Measurements from ENCODE around the gene SUN2. TPM values are rescaled to one million over a fixed set of nuclear protein-coding genes. Genes with fewer than 3 reads are reported as not detected.

The SUN2 gene
- total and polyA plus RNA-seq, 12 donors = 38.6 to 178 (median 97.2) TPM

GRCh38 chr22:38744981-38745380 is 10.8 kb downstream of the SUN2 start:
- Histone ChIP-seq H3K27me3 (no peaks in the 10 kb centered on the region), H3K36me3 (peaks cover 22 to 100% (median 95%) of the 10 kb centered on the region in 9 donors), H3K4me1 (peaks cover 0 to 9% (median 0%) of the 10 kb centered on the region in 9 donors), H3K9me3 (no peaks in the 10 kb centered on the region), H3K27ac (no peak overlapping the region), H3K4me3 (no peak overlapping the region)
- intact Hi-C loops (cut with DNase I) = no loop called here
- no peak for ATAC-seq
- TF ChIP-seq, protein P1, sequence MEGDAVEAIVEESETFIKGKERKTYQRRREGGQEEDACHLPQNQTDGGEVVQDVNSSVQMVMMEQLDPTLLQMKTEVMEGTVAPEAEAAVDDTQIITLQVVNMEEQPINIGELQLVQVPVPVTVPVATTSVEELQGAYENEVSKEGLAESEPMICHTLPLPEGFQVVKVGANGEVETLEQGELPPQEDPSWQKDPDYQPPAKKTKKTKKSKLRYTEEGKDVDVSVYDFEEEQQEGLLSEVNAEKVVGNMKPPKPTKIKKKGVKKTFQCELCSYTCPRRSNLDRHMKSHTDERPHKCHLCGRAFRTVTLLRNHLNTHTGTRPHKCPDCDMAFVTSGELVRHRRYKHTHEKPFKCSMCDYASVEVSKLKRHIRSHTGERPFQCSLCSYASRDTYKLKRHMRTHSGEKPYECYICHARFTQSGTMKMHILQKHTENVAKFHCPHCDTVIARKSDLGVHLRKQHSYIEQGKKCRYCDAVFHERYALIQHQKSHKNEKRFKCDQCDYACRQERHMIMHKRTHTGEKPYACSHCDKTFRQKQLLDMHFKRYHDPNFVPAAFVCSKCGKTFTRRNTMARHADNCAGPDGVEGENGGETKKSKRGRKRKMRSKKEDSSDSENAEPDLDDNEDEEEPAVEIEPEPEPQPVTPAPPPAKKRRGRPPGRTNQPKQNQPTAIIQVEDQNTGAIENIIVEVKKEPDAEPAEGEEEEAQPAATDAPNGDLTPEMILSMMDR (IDR thresholded peaks at IDR 0.05) = no peak
- 87 to 92% methylated on average over 6 of the region's 6 CpGs for WGBS, 2 donors
- DNase-seq = no peak

- H3K27me3 ChIP-seq = no peaks in the 10 kb centered on the region
- H3K4me3 ChIP-seq = no peak overlapping the region
- intact Hi-C loops (cut with DNase I) = no loop called here
- WGBS, 2 donors = 91 to 93% methylated on average over 25 of the region's 25 CpGs
- H3K4me1 ChIP-seq = peaks cover 0 to 26% (median 0%) of the 10 kb centered on the region in 9 donors
- DNase-seq (no peak), ATAC-seq (no peak)
- TF ChIP-seq, protein P1 (IDR thresholded peaks at IDR 0.05) = no peak
- no peaks in the 10 kb centered on the region for H3K9me3 ChIP-seq
- no peak overlapping the region for H3K27ac ChIP-seq
- H3K36me3 ChIP-seq = peaks cover 33 to 100% (median 96%) of the 10 kb centered on the region in 9 donors
Observed at GRCh38 chr22:38742176-38742942, 13.4 kb downstream of the SUN2 start.

- H3K27ac ChIP-seq = no peak overlapping the region
- no peak for ATAC-seq
- DNase-seq = no peak
Observed at GRCh38 chr22:38741576-38741975, 14.2 kb downstream of the SUN2 start.

DNA sequence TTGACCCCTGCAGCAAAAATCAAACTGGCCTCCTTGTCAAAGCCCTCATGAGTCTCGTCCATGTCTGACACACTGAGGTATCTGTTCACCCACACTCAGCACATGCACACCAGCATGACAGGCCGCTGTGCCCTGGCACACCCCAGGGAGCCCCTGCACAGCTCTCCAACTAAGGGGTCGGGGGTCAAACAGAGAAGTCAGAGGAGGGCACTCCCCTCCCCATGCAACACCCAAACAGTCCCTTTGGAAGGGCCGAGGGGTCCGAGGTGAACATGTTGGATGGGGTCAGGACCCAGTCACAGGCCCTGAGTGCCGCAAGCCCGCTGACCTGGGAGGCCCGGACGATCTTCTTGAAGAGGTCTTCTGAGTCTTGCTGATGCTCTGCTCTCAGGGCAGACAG is 14.6 kb downstream of the SUN2 start:
- H3K4me3 ChIP-seq = no peak overlapping the region
- no peak overlapping the region for H3K27ac ChIP-seq
- H3K9me3 ChIP-seq = no peaks in the 10 kb centered on the region
- DNase-seq = no peak
- intact Hi-C loops (cut with DNase I) = no loop called here
- ATAC-seq = no peak
- peaks cover 0 to 26% (median 0%) of the 10 kb centered on the region in 9 donors for H3K4me1 ChIP-seq
- H3K27me3 ChIP-seq = no peaks in the 10 kb centered on the region
- TF ChIP-seq, protein P1 (IDR thresholded peaks at IDR 0.05) = no peak
- 93 to 94% methylated on average over 9 of the region's 9 CpGs for whole genome bisulfite sequencing, 2 donors
- H3K36me3 ChIP-seq = peaks cover 30 to 100% (median 94%) of the 10 kb centered on the region in 9 donors

More at GRCh38 chr22:38741576-38741975, 14.2 kb downstream of the SUN2 start:
- WGBS, 2 donors = 96 to 97% methylated on average over 10 of the region's 10 CpGs
- no peaks in the 10 kb centered on the region for H3K27me3 ChIP-seq
- intact Hi-C loops (cut with DNase I) = no loop called here
- H3K9me3 ChIP-seq = no peaks in the 10 kb centered on the region
- H3K4me3 ChIP-seq = no peak overlapping the region
- TF ChIP-seq, protein P1 (IDR thresholded peaks at IDR 0.05) = no peak
- H3K36me3 ChIP-seq = peaks cover 33 to 100% (median 98%) of the 10 kb centered on the region in 9 donors
- peaks cover 0 to 26% (median 0%) of the 10 kb centered on the region in 9 donors for H3K4me1 ChIP-seq
